ENCODE measurements around the gene STARD10.

GRCh38 chr11:72782081-72782920, 11.5 kb downstream of the STARD10 start:
- TF ChIP-seq CTCF (conservative IDR thresholded peaks at IDR 0.05; ENCODE audit: low read length) (no peak), EZH2phosphoT487 (IDR thresholded peaks at IDR 0.05; ENCODE audit: borderline replicate concordance, low read depth, low read length) (no peak)

All from OCI-LY7 (cell line).